NCI-H146 treated with DMSO at 0.1 percent for 48 hours (cell line): ENCODE measurements around the gene PLCH2.

Experiments used
- DNase-seq: peaks from one replicate; lab custom pipeline; 2025; ENCODE audit not compliant: unreplicated experiment; lab: John Stamatoyannopoulos, UW

Gene PLCH2

GRCh38 chr1:2495546-2495945 lies 19.5 kb downstream of the PLCH2 start:
- no peak for DNase-seq

- no peak for DNase-seq
Observed at GRCh38 chr1:2496087-2496622, 20.1 kb downstream of the PLCH2 start.

DNA sequence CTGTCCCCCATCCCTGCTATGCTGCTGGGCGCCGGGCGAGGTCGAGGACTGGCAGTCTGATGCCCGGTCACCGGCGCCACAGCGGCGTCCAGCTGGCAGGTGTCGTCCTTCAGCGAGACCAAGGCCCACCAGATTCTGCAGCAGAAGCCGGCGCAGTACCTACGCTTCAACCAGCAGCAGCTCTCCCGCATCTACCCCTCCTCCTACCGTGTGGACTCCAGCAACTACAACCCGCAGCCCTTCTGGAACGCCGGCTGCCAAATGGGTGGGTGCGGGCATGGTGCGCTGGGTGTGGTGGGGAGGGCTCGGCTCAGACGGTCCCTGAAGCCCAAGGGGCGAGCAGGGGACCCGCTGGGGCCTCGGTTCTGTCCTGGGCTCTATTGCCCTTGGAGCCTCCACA lies 20.7 kb downstream of the PLCH2 start:
- DNase-seq = no peak

GRCh38 chr1:2497891-2498290 lies 21.8 kb downstream of the PLCH2 start:
- DNase-seq = no peak

DNA sequence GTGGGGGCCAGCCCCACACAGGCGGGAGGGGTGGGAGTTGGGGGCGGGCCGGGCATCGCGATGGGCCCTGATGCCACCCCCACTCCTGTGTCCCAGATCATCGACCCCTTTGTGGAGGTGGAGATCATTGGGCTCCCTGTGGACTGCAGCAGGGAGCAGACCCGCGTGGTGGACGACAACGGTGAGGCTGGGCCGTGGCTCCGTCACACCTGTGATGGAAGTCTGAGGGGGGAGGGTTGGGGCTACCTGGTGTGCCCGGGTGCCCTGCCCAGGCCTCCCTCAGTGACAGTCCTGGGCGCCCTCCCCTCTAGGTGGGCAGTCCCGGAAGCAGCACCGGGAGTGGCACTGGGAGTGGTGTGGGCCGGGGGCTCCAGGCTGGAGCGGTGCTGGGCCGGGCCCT lies 22.6 kb downstream of the PLCH2 start:
- no peak for DNase-seq

- DNase-seq = no peak
Observed at GRCh38 chr1:2499260-2499659, 23.2 kb downstream of the PLCH2 start.

GRCh38 chr1:2499986-2500596 lies 24.0 kb downstream of the PLCH2 start:
- DNase-seq = no peak

DNA sequence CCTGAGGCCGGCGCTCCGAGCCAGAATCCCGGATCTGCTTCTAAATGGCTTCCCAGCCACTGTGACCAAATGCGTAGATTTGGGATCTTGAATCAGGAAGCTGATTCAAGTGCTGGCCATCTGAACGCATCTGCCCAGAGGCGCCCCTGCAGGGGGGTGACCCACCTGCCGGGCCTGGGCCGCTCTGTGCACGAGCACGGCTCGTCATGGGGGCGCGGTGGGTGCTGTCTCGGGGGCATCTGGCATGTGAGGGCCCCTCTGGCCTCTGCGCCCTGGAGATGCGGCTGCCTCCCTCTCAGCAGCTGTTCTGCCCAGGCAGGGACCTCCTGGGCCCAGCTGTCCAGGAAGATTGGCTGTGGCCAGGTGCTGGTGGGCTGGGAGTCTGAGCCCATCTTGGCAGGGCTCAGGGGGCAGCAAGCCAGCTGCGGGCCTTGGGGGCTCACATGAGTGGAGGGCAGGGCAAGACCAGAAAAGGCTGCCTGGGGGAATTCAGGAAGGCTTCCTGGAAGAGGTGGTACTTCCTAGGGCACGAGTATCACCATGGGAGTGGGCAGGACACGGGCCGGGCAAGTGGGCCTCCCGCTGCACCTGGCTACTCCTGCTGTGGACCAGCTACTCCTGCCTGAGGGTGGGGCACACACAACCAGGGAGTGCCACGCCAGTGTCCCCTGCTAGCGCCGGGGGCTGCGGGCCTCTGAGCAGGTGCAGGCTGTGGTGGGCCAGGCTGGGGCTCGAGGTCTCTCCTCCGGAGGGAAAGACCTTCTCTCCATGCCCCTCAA lies 25.1 kb downstream of the PLCH2 start:
- DNase-seq = no peak

- DNase-seq = no peak
Observed at GRCh38 chr1:2501820-2502119, 25.7 kb downstream of the PLCH2 start.

- no peak for DNase-seq
Observed at GRCh38 chr1:2502210-2502609, 26.1 kb downstream of the PLCH2 start.

DNA sequence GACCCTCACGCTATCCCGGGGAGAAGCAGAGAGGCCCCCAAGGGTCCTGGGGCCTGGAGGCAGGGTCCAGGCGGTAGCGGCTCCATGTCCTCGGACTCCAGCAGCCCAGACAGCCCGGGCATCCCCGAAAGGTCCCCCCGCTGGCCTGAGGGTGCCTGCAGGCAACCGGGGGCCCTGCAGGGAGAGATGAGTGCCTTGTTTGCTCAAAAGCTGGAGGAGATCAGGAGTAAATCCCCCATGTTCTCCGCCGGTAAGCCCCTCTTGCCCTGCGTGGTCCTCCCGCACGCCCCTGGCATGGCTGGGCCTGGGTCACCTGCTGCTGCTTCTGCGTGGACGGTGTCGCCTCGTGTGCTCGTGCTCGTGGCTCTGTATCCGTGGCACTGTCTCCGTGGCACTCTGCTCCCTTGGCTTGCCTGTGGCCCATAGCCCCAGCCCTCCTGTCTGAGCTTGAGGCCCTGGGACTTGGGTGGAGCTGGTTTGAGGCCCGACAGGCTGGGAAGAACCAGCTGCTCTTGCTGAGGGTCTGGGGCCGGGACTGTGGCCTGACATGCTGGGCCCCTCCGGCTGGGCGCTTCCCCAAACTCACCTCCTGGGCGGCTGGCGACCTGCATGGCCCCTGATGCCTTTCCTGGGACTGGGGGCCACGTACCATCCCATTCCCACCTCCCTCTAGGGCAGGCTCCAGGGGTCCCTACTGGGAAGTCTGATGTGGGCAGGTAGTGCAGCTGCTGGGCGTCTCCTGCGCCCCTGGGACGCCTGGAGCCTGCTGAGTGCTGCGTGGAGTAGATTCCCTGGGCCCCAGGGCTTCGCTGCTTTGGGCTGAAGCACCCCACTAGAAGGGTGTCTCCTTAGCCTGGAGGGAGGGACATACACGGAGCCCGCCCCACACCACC lies 26.8 kb downstream of the PLCH2 start:
- no peak for DNase-seq

GRCh38 chr1:2503554-2504224 lies 27.6 kb downstream of the PLCH2 start:
- no peak for DNase-seq

- DNase-seq = no peak
Observed at GRCh38 chr1:2504225-2504948, 28.3 kb downstream of the PLCH2 start.

GRCh38 chr1:2504949-2505272 lies 28.8 kb downstream of the PLCH2 start:
- no peak for DNase-seq

DNA sequence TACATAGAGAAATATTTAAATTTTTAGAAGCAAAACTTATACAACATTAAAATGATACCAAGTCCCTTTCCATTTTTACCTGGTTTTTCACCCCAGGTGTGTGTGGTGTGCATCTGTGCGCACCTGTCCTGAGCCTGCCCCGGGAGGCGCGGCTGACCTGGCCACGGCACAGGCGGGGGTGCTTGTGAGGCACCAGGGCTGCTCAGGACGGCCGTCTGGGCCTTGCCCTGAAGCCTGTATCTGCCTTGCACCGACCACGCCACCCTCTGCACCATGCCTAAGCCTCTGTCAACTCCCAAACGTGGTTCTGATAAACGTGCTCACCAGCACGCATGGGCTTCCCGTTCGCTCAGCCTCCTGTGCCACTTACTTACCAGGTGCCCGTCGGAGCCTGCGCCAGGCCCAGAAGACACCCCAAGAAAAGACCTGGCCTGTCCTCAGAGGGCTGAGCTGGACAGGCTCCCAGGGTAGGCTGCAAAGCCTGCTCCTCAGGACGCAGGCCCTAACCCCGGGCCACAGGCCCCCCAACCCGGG lies 29.4 kb downstream of the PLCH2 start:
- no peak for DNase-seq

GRCh38 chr1:2506007-2506860 lies 30.1 kb downstream of the PLCH2 start:
- DNase-seq = no peak

- no peak for DNase-seq
Observed at GRCh38 chr1:2506901-2507565, 30.9 kb downstream of the PLCH2 start.

GRCh38 chr1:2507744-2508155 lies 31.7 kb downstream of the PLCH2 start:
- DNase-seq = no peak

GRCh38 chr1:2508180-2508579 lies 32.1 kb downstream of the PLCH2 start:
- DNase-seq = no peak
